ENCODE measurements around the gene KCNMA1.

GRCh38 chr10:77231375-77231774, 406.2 kb downstream of the KCNMA1 start:
- TF ChIP-seq POLR2AphosphoS5 (IDR thresholded peaks at IDR 0.05): no peak
- TF ChIP-seq, protein P1, sequence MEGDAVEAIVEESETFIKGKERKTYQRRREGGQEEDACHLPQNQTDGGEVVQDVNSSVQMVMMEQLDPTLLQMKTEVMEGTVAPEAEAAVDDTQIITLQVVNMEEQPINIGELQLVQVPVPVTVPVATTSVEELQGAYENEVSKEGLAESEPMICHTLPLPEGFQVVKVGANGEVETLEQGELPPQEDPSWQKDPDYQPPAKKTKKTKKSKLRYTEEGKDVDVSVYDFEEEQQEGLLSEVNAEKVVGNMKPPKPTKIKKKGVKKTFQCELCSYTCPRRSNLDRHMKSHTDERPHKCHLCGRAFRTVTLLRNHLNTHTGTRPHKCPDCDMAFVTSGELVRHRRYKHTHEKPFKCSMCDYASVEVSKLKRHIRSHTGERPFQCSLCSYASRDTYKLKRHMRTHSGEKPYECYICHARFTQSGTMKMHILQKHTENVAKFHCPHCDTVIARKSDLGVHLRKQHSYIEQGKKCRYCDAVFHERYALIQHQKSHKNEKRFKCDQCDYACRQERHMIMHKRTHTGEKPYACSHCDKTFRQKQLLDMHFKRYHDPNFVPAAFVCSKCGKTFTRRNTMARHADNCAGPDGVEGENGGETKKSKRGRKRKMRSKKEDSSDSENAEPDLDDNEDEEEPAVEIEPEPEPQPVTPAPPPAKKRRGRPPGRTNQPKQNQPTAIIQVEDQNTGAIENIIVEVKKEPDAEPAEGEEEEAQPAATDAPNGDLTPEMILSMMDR (IDR thresholded peaks at IDR 0.05): no peak
